Measurements from ENCODE around the gene PAFAH1B1.

PAFAH1B1 gene

DNA sequence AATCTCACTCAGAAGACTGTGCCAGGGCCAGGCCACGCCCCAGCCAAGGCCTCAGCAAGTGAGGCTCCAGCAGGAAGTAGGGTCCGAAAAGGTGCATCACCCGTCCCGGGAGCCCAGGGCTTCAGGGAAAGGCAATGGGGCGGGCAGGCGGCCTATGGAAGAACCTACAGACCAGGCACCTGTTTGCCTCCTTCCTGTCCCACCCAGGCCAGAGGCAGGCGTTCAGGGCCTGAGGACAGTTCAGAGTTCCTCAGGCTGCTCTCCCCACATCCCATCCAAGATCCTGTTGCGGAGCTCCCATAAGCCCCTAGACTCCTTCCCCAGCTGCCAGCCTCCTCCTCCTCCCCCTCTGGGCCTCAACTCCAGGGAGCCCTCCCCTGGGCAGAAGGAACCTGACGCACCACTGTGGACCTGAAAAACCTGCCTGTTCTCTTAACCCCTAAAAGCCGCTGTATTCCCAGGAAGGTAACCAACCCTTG lies 115.8 kb downstream of the PAFAH1B1 start (continued):
- TF ChIP-seq ZNF112 (tag by site-specific recombination; IDR thresholded peaks at IDR 0.05) = no peak
- TF ChIP-seq, protein P1, sequence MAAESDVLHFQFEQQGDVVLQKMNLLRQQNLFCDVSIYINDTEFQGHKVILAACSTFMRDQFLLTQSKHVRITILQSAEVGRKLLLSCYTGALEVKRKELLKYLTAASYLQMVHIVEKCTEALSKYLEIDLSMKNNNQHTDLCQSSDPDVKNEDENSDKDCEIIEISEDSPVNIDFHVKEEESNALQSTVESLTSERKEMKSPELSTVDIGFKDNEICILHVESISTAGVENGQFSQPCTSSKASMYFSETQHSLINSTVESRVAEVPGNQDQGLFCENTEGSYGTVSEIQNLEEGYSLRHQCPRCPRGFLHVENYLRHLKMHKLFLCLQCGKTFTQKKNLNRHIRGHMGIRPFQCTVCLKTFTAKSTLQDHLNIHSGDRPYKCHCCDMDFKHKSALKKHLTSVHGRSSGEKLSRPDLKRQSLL (tag by site-specific recombination; IDR thresholded peaks at IDR 0.05) = no peak
- TF ChIP-seq, protein P2, sequence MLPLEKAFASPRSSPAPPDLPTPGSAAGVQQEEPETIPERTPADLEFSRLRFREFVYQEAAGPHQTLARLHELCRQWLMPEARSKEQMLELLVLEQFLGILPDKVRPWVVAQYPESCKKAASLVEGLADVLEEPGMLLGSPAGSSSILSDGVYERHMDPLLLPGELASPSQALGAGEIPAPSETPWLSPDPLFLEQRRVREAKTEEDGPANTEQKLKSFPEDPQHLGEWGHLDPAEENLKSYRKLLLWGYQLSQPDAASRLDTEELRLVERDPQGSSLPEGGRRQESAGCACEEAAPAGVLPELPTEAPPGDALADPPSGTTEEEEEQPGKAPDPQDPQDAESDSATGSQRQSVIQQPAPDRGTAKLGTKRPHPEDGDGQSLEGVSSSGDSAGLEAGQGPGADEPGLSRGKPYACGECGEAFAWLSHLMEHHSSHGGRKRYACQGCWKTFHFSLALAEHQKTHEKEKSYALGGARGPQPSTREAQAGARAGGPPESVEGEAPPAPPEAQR (tag by site-specific recombination; IDR thresholded peaks at IDR 0.05) = no peak
- no peak for TF ChIP-seq ZNF529 (tag by site-specific recombination; IDR thresholded peaks at IDR 0.05; ENCODE audit: insufficient replicate concordance)
- TF ChIP-seq, protein P3, sequence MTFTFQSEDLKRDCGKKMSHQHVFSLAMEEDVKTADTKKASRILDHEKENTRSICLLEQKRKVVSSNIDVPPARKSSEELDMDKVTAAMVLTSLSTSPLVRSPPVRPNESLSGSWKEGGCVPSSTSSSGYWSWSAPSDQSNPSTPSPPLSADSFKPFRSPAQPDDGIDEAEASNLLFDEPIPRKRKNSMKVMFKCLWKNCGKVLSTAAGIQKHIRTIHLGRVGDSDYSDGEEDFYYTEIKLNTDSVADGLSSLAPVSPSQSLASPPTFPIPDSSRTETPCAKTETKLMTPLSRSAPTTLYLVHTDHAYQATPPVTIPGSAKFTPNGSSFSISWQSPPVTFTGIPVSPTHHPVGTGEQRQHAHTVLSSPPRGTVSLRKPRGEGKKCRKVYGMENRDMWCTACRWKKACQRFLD (tag by site-specific recombination; IDR thresholded peaks at IDR 0.05) = no peak
- TF ChIP-seq, protein P4, sequence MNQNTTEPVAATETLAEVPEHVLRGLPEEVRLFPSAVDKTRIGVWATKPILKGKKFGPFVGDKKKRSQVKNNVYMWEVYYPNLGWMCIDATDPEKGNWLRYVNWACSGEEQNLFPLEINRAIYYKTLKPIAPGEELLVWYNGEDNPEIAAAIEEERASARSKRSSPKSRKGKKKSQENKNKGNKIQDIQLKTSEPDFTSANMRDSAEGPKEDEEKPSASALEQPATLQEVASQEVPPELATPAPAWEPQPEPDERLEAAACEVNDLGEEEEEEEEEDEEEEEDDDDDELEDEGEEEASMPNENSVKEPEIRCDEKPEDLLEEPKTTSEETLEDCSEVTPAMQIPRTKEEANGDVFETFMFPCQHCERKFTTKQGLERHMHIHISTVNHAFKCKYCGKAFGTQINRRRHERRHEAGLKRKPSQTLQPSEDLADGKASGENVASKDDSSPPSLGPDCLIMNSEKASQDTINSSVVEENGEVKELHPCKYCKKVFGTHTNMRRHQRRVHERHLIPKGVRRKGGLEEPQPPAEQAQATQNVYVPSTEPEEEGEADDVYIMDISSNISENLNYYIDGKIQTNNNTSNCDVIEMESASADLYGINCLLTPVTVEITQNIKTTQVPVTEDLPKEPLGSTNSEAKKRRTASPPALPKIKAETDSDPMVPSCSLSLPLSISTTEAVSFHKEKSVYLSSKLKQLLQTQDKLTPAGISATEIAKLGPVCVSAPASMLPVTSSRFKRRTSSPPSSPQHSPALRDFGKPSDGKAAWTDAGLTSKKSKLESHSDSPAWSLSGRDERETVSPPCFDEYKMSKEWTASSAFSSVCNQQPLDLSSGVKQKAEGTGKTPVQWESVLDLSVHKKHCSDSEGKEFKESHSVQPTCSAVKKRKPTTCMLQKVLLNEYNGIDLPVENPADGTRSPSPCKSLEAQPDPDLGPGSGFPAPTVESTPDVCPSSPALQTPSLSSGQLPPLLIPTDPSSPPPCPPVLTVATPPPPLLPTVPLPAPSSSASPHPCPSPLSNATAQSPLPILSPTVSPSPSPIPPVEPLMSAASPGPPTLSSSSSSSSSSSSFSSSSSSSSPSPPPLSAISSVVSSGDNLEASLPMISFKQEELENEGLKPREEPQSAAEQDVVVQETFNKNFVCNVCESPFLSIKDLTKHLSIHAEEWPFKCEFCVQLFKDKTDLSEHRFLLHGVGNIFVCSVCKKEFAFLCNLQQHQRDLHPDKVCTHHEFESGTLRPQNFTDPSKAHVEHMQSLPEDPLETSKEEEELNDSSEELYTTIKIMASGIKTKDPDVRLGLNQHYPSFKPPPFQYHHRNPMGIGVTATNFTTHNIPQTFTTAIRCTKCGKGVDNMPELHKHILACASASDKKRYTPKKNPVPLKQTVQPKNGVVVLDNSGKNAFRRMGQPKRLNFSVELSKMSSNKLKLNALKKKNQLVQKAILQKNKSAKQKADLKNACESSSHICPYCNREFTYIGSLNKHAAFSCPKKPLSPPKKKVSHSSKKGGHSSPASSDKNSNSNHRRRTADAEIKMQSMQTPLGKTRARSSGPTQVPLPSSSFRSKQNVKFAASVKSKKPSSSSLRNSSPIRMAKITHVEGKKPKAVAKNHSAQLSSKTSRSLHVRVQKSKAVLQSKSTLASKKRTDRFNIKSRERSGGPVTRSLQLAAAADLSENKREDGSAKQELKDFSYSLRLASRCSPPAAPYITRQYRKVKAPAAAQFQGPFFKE (tag by site-specific recombination; IDR thresholded peaks at IDR 0.05; ENCODE audit: borderline replicate concordance) = no peak
- no peak for TF ChIP-seq ZNF623 (tag by site-specific recombination; IDR thresholded peaks at IDR 0.05)
- TF ChIP-seq, protein P5, sequence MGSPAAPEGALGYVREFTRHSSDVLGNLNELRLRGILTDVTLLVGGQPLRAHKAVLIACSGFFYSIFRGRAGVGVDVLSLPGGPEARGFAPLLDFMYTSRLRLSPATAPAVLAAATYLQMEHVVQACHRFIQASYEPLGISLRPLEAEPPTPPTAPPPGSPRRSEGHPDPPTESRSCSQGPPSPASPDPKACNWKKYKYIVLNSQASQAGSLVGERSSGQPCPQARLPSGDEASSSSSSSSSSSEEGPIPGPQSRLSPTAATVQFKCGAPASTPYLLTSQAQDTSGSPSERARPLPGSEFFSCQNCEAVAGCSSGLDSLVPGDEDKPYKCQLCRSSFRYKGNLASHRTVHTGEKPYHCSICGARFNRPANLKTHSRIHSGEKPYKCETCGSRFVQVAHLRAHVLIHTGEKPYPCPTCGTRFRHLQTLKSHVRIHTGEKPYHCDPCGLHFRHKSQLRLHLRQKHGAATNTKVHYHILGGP (tag by site-specific recombination; IDR thresholded peaks at IDR 0.05) = no peak
- TF ChIP-seq ZNF548 (tag by site-specific recombination; IDR thresholded peaks at IDR 0.05) = no peak
- TF ChIP-seq ZNF654 (tag by site-specific recombination; IDR thresholded peaks at IDR 0.05; ENCODE audit: low read depth) = no peak
- no peak for TF ChIP-seq BCL11A (tag by site-specific recombination; IDR thresholded peaks at IDR 0.05; ENCODE audit: low read depth)
- peak; percentile 54; the same call in 1 of the 2 replicates for TF ChIP-seq ZNF423 (tag by site-specific recombination; IDR thresholded peaks at IDR 0.05)
- TF ChIP-seq ZNF366 (tag by site-specific recombination; conservative IDR thresholded peaks at IDR 0.05) = no peak
- TF ChIP-seq ZSCAN23 (tag by site-specific recombination; IDR thresholded peaks at IDR 0.05) = no peak
- TF ChIP-seq, protein P6, sequence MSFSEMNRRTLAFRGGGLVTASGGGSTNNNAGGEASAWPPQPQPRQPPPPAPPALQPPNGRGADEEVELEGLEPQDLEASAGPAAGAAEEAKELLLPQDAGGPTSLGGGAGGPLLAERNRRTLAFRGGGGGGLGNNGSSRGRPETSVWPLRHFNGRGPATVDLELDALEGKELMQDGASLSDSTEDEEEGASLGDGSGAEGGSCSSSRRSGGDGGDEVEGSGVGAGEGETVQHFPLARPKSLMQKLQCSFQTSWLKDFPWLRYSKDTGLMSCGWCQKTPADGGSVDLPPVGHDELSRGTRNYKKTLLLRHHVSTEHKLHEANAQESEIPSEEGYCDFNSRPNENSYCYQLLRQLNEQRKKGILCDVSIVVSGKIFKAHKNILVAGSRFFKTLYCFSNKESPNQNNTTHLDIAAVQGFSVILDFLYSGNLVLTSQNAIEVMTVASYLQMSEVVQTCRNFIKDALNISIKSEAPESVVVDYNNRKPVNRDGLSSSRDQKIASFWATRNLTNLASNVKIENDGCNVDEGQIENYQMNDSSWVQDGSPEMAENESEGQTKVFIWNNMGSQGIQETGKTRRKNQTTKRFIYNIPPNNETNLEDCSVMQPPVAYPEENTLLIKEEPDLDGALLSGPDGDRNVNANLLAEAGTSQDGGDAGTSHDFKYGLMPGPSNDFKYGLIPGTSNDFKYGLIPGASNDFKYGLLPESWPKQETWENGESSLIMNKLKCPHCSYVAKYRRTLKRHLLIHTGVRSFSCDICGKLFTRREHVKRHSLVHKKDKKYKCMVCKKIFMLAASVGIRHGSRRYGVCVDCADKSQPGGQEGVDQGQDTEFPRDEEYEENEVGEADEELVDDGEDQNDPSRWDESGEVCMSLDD (tag by site-specific recombination; IDR thresholded peaks at IDR 0.05) = no peak
- no peak for TF ChIP-seq KLF8 (tag by site-specific recombination; IDR thresholded peaks at IDR 0.05)
- TF ChIP-seq ZNF658 (tag by site-specific recombination; IDR thresholded peaks at IDR 0.05) = no peak
- TF ChIP-seq, protein P7, sequence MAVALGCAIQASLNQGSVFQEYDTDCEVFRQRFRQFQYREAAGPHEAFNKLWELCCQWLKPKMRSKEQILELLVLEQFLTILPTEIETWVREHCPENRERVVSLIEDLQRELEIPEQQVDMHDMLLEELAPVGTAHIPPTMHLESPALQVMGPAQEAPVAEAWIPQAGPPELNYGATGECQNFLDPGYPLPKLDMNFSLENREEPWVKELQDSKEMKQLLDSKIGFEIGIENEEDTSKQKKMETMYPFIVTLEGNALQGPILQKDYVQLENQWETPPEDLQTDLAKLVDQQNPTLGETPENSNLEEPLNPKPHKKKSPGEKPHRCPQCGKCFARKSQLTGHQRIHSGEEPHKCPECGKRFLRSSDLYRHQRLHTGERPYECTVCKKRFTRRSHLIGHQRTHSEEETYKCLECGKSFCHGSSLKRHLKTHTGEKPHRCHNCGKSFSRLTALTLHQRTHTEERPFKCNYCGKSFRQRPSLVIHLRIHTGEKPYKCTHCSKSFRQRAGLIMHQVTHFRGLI (tag by site-specific recombination; IDR thresholded peaks at IDR 0.05) = no peak
- no peak for TF ChIP-seq HOXC10 (CRISPR knock-in tag; IDR thresholded peaks at IDR 0.05)
- TF ChIP-seq ZNF146 (tag by site-specific recombination; IDR thresholded peaks at IDR 0.05) = no peak
- TF ChIP-seq ZNF600 (tag by site-specific recombination; IDR thresholded peaks at IDR 0.05) = peak; percentile 86
- TF ChIP-seq ZNF585B (tag by site-specific recombination; IDR thresholded peaks at IDR 0.05) = no peak
- TF ChIP-seq ZNF341 (tag by site-specific recombination; IDR thresholded peaks at IDR 0.05; ENCODE audit: low read depth) = peak; percentile 64
- TF ChIP-seq, protein P8, sequence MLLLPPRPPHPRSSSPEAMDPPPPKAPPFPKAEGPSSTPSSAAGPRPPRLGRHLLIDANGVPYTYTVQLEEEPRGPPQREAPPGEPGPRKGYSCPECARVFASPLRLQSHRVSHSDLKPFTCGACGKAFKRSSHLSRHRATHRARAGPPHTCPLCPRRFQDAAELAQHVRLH (tag by site-specific recombination; IDR thresholded peaks at IDR 0.05) = no peak
- no peak for TF ChIP-seq ZNF48 (tag by site-specific recombination; IDR thresholded peaks at IDR 0.05)

Measured in HEK293 (cell line).